Parathyroid adenoma (tissue), 2 donors: ENCODE results near the gene PSG6.
"Not testable (repeated sequence)": the region's sequence is repeated elsewhere in the genome, so short reads cannot be mapped to it uniquely, and the experiment has no call there.

Experiments
- H2AFZ ChIP-seq: fragments of 300-600 bp; sonication (generic); one replicate; pipeline ENCODE4 v1.7.0; 2017; ENCODE audit warnings: antibody characterized with exemption, mild to moderate bottlenecking
- H3K27ac ChIP-seq: fragments of 300-600 bp; sonication (generic); one replicate; pipeline ENCODE4 v1.7.0; 2017
- H3K27me3 ChIP-seq: fragments of 300-600 bp; sonication (generic); one replicate; pipeline ENCODE4 v1.7.0; 2017; ENCODE audit warnings: low read length; ENCODE audit not compliant: control insufficient read depth, insufficient read depth
- H3K36me3 ChIP-seq: fragments of 300-600 bp; sonication (generic); one replicate; pipeline ENCODE4 v1.7.0; 2017; ENCODE audit warnings: low read length; ENCODE audit not compliant: control insufficient read depth, insufficient read depth
- H3K4me1 ChIP-seq: fragments of 300-600 bp; sonication (generic); one replicate; pipeline ENCODE4 v1.7.0; 2017; ENCODE audit warnings: control low read depth
- H3K4me2 ChIP-seq: fragments of 300-600 bp; sonication (generic); one replicate; pipeline ENCODE4 v1.7.0; 2017; ENCODE audit warnings: low read length
- H3K4me3 ChIP-seq: fragments of 300-600 bp; sonication (generic); one replicate; pipeline ENCODE4 v1.7.0; 2017; ENCODE audit warnings: low read depth, low read length
- H3K79me2 ChIP-seq: fragments of 300-600 bp; sonication (generic); one replicate; pipeline ENCODE4 v1.7.0; 2017; ENCODE audit warnings: control low read depth
- H3K9ac ChIP-seq: fragments of 300-600 bp; sonication (generic); one replicate; pipeline ENCODE4 v1.7.0; 2017; ENCODE audit warnings: mild to moderate bottlenecking
- H3K9me3 ChIP-seq: fragments of 300-600 bp; sonication (generic); one replicate; pipeline ENCODE4 v1.7.0; 2017; ENCODE audit warnings: low read length; ENCODE audit not compliant: control insufficient read depth
- CTCF ChIP-seq: fragments of 300-600 bp; sonication (generic); IDR thresholded peaks from one replicate; pipeline ENCODE4 v1.7.0; 2017; ENCODE audit warnings: antibody characterized with exemption, mild to moderate bottlenecking
- donor health status: primary hyperparathyroidism.

Gene PSG6

GRCh38 chr19:42933412-42933811 is 15.7 kb upstream of the PSG6 start:
- not testable (repeated sequence) for H3K4me2 ChIP-seq, H3K4me1 ChIP-seq, H3K36me3 ChIP-seq, H3K79me2 ChIP-seq, H2AFZ ChIP-seq, H3K9me3 ChIP-seq, H3K4me3 ChIP-seq, H3K9ac ChIP-seq, H3K27ac ChIP-seq, H3K27me3 ChIP-seq

- not testable (repeated sequence) for H3K79me2 ChIP-seq, H3K4me3 ChIP-seq, H3K36me3 ChIP-seq, H3K27me3 ChIP-seq, H3K27ac ChIP-seq, H3K4me1 ChIP-seq, H3K4me2 ChIP-seq, H3K9me3 ChIP-seq, H3K9ac ChIP-seq, H2AFZ ChIP-seq
Observed at GRCh38 chr19:42932485-42933101, 14.9 kb upstream of the PSG6 start.

GRCh38 chr19:42930214-42930613 is 12.5 kb upstream of the PSG6 start:
- not testable (repeated sequence) for H3K27ac ChIP-seq, H3K4me1 ChIP-seq, H2AFZ ChIP-seq, H3K9me3 ChIP-seq, H3K4me2 ChIP-seq, H3K27me3 ChIP-seq, H3K4me3 ChIP-seq, H3K9ac ChIP-seq, H3K79me2 ChIP-seq, H3K36me3 ChIP-seq

- no peak overlapping the region for H3K9ac ChIP-seq
- no peak overlapping the region for H2AFZ ChIP-seq
- H3K79me2 ChIP-seq: no peaks in the 10 kb centered on the region
- no peaks in the 10 kb centered on the region for H3K27me3 ChIP-seq
- H3K9me3 ChIP-seq: no peaks in the 10 kb centered on the region
- no peaks in the 10 kb centered on the region for H3K4me1 ChIP-seq
- H3K4me2 ChIP-seq: no peak overlapping the region
- no peak for TF ChIP-seq CTCF
- H3K4me3 ChIP-seq: no peak overlapping the region
- no peaks in the 10 kb centered on the region for H3K36me3 ChIP-seq
- no peak overlapping the region for H3K27ac ChIP-seq
Observed at GRCh38 chr19:42928896-42929295, 11.2 kb upstream of the PSG6 start.

- H3K4me3 ChIP-seq: no peak overlapping the region
- no peaks in the 10 kb centered on the region for H3K9me3 ChIP-seq
- no peaks in the 10 kb centered on the region for H3K36me3 ChIP-seq
- H3K79me2 ChIP-seq: no peaks in the 10 kb centered on the region
- no peak overlapping the region for H2AFZ ChIP-seq
- no peak overlapping the region for H3K9ac ChIP-seq
- H3K4me1 ChIP-seq: no peaks in the 10 kb centered on the region
- no peak overlapping the region for H3K4me2 ChIP-seq
- no peak for TF ChIP-seq CTCF
- no peaks in the 10 kb centered on the region for H3K27me3 ChIP-seq
- no peak overlapping the region for H3K27ac ChIP-seq
Observed at GRCh38 chr19:42926781-42927180, 9.1 kb upstream of the PSG6 start.

GRCh38 chr19:42923106-42923505 is 5.4 kb upstream of the PSG6 start:
- H3K79me2 ChIP-seq, H3K9ac ChIP-seq, H2AFZ ChIP-seq, H3K4me1 ChIP-seq, H3K4me3 ChIP-seq, H3K36me3 ChIP-seq, H3K27me3 ChIP-seq, H3K4me2 ChIP-seq, H3K27ac ChIP-seq, H3K9me3 ChIP-seq: not testable (repeated sequence)

GRCh38 chr19:42920971-42921370 is 3.3 kb upstream of the PSG6 start:
- not testable (repeated sequence) for H3K79me2 ChIP-seq, H3K9ac ChIP-seq, H3K4me2 ChIP-seq, H3K27me3 ChIP-seq, H3K4me3 ChIP-seq, H3K36me3 ChIP-seq, H3K4me1 ChIP-seq, H2AFZ ChIP-seq, H3K27ac ChIP-seq, H3K9me3 ChIP-seq
